Ovary (tissue), 3 donors: ENCODE data around the gene HTRA1.

ENCODE experiments used
- POLR2A ChIP-seq: fragments of 450-650 bp; IDR thresholded peaks from one replicate; pipeline ENCODE4 v1.6.1; 2017; ENCODE audit warnings: antibody characterized with exemption, mild to moderate bottlenecking, moderate library complexity
- TF ChIP-seq, protein P1 (sequence below), 3 donors: fragments of 450-650 bp in 2 of 3; fragments of 200-600 bp in 1 of 3; IDR thresholded peaks; one replicate each; pipeline versions ENCODE4 v1.5.1 to v1.8.0; 2016 to 2022; ENCODE audit warnings: antibody characterized with exemption in 3 of 3, mild to moderate bottlenecking in 1 of 3
- donor health status: DM: no; HTN: no; CAD: no.

DNA sequence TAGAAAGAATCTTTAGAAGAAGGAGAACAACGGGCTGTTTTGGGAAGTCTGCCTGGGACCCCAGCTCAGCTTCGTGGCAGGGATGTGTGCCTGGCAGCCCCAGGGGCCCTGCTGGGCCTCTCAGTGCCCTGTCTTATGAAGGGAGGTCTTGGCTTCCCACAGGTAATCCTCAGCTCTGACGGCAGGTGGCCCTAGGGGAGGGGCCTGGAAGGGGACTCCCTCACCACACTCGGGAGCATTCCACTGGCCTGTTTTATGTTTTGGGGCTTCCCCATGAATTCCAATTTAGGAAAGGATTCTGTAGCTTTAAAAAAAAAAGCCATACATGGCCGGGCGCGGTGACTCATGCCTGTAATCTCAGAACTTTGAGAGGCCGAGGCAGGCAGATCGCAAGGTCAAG lies 96.2 kb downstream of the HTRA1 start:
- TF ChIP-seq, protein P1, sequence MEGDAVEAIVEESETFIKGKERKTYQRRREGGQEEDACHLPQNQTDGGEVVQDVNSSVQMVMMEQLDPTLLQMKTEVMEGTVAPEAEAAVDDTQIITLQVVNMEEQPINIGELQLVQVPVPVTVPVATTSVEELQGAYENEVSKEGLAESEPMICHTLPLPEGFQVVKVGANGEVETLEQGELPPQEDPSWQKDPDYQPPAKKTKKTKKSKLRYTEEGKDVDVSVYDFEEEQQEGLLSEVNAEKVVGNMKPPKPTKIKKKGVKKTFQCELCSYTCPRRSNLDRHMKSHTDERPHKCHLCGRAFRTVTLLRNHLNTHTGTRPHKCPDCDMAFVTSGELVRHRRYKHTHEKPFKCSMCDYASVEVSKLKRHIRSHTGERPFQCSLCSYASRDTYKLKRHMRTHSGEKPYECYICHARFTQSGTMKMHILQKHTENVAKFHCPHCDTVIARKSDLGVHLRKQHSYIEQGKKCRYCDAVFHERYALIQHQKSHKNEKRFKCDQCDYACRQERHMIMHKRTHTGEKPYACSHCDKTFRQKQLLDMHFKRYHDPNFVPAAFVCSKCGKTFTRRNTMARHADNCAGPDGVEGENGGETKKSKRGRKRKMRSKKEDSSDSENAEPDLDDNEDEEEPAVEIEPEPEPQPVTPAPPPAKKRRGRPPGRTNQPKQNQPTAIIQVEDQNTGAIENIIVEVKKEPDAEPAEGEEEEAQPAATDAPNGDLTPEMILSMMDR (IDR thresholded peaks at IDR 0.05), result no peak
- no peak for TF ChIP-seq POLR2A
